GM12878 (cell line): ENCODE measurements around the gene SPOP. TPM values are rescaled to one million over a fixed set of nuclear protein-coding genes. Genes with fewer than 3 reads are reported as not detected.

Experiments used
- ATF2 ChIP-seq: IDR thresholded peaks from 2 replicates; pipeline ENCODE4 v1.6.1; 2012; ENCODE audit warnings: low read length, inconsistent platforms
- CUX1 ChIP-seq: IDR thresholded peaks from 2 replicates; pipeline ENCODE4 v1.6.1; 2012; ENCODE audit warnings: improper control_type of control experiment, low read depth, low read length; ENCODE audit not compliant: insufficient replicate concordance
- REST ChIP-seq: IDR thresholded peaks from 2 replicates; pipeline ENCODE4 v1.6.1; 2012; ENCODE audit warnings: mild to moderate bottlenecking, low read depth, low read length
- ZBED1 ChIP-seq: IDR thresholded peaks from 2 replicates; pipeline ENCODE4 v1.6.1; 2016; ENCODE audit warnings: borderline replicate concordance
- polyA plus RNA-seq, 11 experiments: library from polyadenylated mRNA; depleted of rRNA in 4 of 11; unstranded in 6 of 11; stranded (reverse) in 5 of 11; fragments of >200 nt; fragmentation: Nextera tagmentation in 4 of 11; fragmentation: Illumina TruSeq in 1 of 11; extraction: Ambion mirVana in 4 of 11; extraction: Trizol in 1 of 11; gene quantifications; 1 replicate in 1 of 11; 2 replicates in 10 of 11; pipeline versions ENCODE4 v1.2.1 to v1.2.3, GENCODE V29; 2011 to 2016; ENCODE audit warnings: inconsistent platforms in 2 of 11, missing spikeins in 2 of 11, low read depth in 1 of 11
- total RNA-seq, 4 experiments: library from RNA; depleted of rRNA in 3 of 4; stranded (reverse); fragments of >200 nt in 3 of 4; fragmentation: Illumina TruSeq in 1 of 4; extraction: Trizol in 1 of 4; gene quantifications; 2 replicates each; pipeline versions ENCODE4 v1.2.1 to v1.2.3, GENCODE V29; 2013 to 2021

The SPOP gene
- total and polyA plus RNA-seq, 10 of the 15 experiments (the other 5 are each of a cell fraction or from before 2014, with no cell fraction given), result 35.1 to 80.4 (median 44.7) TPM

GRCh38 chr17:49588726-49589576 lies 88.9 kb downstream of the SPOP start (continued):
- TF ChIP-seq CUX1, result no peak
- TF ChIP-seq ZBED1, result no peak
- TF ChIP-seq ATF2, result no peak
- TF ChIP-seq REST, result no peak
